Mesendoderm (in vitro differentiated cells): ENCODE measurements around the gene GPR37L1.

ENCODE experiments used
- DNase-seq: peaks from one replicate; pipeline ENCODE4 v3.0.0; 2013
- H2AK5ac ChIP-seq: 2 replicates; pipeline ENCODE4 v1.6.1; 2013; ENCODE audit warnings: low read length, inconsistent platforms
- H2BK120ac ChIP-seq: 2 replicates; pipeline ENCODE4 v1.6.1; 2013; ENCODE audit warnings: low read depth, mild to moderate bottlenecking, low read length, moderate library complexity, mixed read lengths
- H2BK15ac ChIP-seq: replicated peaks from 2 replicates; pipeline ENCODE4 v1.6.1; 2013; ENCODE audit warnings: low read depth, mild to moderate bottlenecking, moderate library complexity
- H2BK5ac ChIP-seq: 2 replicates; pipeline ENCODE4 v1.6.1; 2013; ENCODE audit warnings: low read length, inconsistent platforms
- H3K18ac ChIP-seq: 2 replicates; pipeline ENCODE4 v1.6.1; 2013; ENCODE audit warnings: mild to moderate bottlenecking, low read length, mixed read lengths
- H3K23ac ChIP-seq: one replicate; pipeline ENCODE4 v1.6.1; 2013; ENCODE audit warnings: low read length
- H3K27ac ChIP-seq: 2 replicates; pipeline ENCODE4 v1.5.1; 2013; ENCODE audit warnings: low read depth, mild to moderate bottlenecking, inconsistent platforms, low read length, moderate library complexity
- H3K27me3 ChIP-seq: 2 replicates; pipeline ENCODE4 v1.6.1; 2013; ENCODE audit warnings: low read length, control low read depth, mild to moderate bottlenecking, inconsistent platforms; ENCODE audit not compliant: insufficient read depth, poor library complexity
- H3K36me3 ChIP-seq: 2 replicates; pipeline ENCODE4 v1.6.1; 2013; ENCODE audit warnings: low read length, inconsistent platforms; ENCODE audit not compliant: control insufficient read depth, insufficient read depth
- H3K4ac ChIP-seq: one replicate; pipeline ENCODE4 v1.6.1; 2013; ENCODE audit warnings: low read depth, mild to moderate bottlenecking, low read length, moderate library complexity
- H3K4me1 ChIP-seq: 2 replicates; pipeline ENCODE4 v1.6.1; 2013; ENCODE audit warnings: low read depth, low read length, inconsistent platforms; ENCODE audit not compliant: control insufficient read depth
- H3K4me2 ChIP-seq: 2 replicates; pipeline ENCODE4 v1.6.1; 2013; ENCODE audit warnings: low read length
- H3K4me3 ChIP-seq: 2 replicates; pipeline ENCODE4 v1.5.1; 2013; ENCODE audit warnings: mild to moderate bottlenecking, low read length
- H3K56ac ChIP-seq: one replicate; pipeline ENCODE4 v1.6.1; 2013; ENCODE audit warnings: low read length
- H3K79me1 ChIP-seq: 2 replicates; pipeline ENCODE4 v1.6.1; 2013; ENCODE audit warnings: low read length, inconsistent platforms
- H3K79me2 ChIP-seq: 2 replicates; pipeline ENCODE4 v1.6.1; 2013; ENCODE audit warnings: mild to moderate bottlenecking, low read length; ENCODE audit not compliant: control insufficient read depth, insufficient read depth
- H3K9ac ChIP-seq: 2 replicates; pipeline ENCODE4 v1.6.1; 2013; ENCODE audit warnings: low read length, inconsistent platforms
- H4K5ac ChIP-seq: one replicate; pipeline ENCODE4 v1.6.1; 2013; ENCODE audit warnings: low read length
- H4K8ac ChIP-seq: one replicate; pipeline ENCODE4 v1.6.1; 2013; ENCODE audit warnings: low read depth, mild to moderate bottlenecking, control low read depth, low read length, moderate library complexity
- WGBS: extraction: QIAGEN DNeasy Blood & Tissue Kit; methylation state at CpG from one replicate; pipeline ENCODE4 v1.1.7; 2013; ENCODE audit warnings: low lambda C conversion rate, missing lambda C conversion rate; ENCODE audit not compliant: insufficient coverage; ENCODE audit errors: extremely low coverage; 5-methylcytosine and 5-hydroxymethylcytosine counted together

Gene GPR37L1

DNA sequence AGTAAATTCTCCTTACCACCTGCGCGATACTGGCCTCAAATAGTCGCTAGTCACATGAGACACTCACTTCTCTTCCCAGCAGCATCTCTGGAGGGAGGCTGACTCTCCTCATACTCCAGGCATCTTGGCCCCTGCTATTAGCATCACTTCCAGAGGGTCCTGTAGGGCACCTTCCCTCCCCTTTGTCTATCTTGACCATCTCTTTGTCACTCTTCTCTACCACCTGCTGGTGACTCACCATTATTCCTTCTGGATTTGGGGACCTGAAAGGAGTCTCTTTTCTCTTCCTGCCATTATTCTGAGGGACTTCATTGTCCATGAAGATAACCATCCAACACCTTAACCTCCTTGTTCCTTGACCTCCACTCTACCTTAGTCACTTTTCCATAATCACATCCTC, 31.7 kb upstream of the GPR37L1 start:
- Histone ChIP-seq H3K4me1 (peaks cover 2% of the 10 kb centered on the region), H4K5ac (no peak overlapping the region), H3K9ac (no peak overlapping the region), H3K23ac (no peak overlapping the region), H3K4me2 (no peak overlapping the region), H3K27me3 (no peaks in the 10 kb centered on the region), H3K36me3 (no peaks in the 10 kb centered on the region), H3K27ac (no peak overlapping the region), H3K4me3 (no peak overlapping the region), H2BK15ac (no peak overlapping the region), H3K4ac (no peak overlapping the region), H4K8ac (no peak overlapping the region), H3K79me1 (no peaks in the 10 kb centered on the region), H3K79me2 (no peaks in the 10 kb centered on the region), H2BK120ac (no peak overlapping the region), H3K56ac (no peak overlapping the region), H2BK5ac (no peak overlapping the region), H3K18ac (no peak overlapping the region), H2AK5ac (no peak overlapping the region)
- WGBS = no CpG with 5 or more reads among the region's 3 CpGs
- peak; percentile 67 for DNase-seq

DNA sequence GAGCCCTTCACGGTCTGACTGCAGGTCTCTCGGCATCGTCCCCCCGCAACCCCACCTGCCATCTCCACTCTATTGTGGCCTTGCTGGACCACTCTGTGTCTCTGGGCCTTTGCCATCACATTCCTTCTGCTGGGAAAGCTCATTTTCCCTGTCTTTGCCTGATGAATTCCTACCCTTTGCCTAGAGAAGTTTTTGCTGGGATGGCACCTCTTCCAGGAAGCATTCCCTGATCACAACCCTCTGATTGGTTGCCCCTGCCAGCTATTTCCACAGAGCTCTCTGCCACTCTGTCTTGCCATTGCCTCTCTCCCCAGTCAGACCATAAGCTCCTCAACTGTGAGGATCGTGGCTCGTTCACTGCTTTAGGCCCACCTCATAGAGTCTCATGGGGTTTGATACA, 28.9 kb upstream of the GPR37L1 start:
- Histone ChIP-seq H3K9ac (no peak overlapping the region), H2AK5ac (no peak overlapping the region), H3K79me1 (no peaks in the 10 kb centered on the region), H3K4me1 (no peaks in the 10 kb centered on the region), H3K56ac (no peak overlapping the region), H3K18ac (no peak overlapping the region), H2BK15ac (no peak overlapping the region), H2BK120ac (no peak overlapping the region), H3K4me3 (no peak overlapping the region), H3K27me3 (no peaks in the 10 kb centered on the region), H3K23ac (no peak overlapping the region), H3K79me2 (no peaks in the 10 kb centered on the region), H2BK5ac (no peak overlapping the region), H3K27ac (no peak overlapping the region), H4K5ac (no peak overlapping the region), H3K4me2 (no peak overlapping the region), H3K4ac (no peak overlapping the region), H3K36me3 (no peaks in the 10 kb centered on the region), H4K8ac (no peak overlapping the region)
- WGBS = no CpG with 5 or more reads among the region's 6 CpGs
- no peak for DNase-seq

DNA sequence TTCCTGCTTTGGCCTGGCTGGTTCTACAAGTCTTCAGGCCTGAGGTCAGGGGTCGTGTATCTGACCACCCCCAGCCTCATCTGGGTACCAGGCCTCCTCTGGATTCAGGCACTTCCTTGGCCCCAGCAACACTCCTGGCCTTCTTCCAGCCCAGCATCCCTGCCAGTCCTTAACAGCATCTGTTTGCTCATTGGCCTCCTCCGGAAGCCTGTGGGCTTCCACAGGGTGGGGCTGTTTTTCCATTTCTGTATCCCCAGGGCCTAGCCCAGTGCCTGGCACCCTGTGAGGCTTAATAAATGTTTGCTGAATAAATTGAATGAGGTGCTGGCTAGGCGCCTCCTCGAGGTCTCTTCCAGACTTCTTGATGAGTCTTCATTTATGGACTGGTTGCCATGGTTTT, 21.5 kb upstream of the GPR37L1 start:
- no peak overlapping the region for H4K8ac ChIP-seq
- no peak overlapping the region for H3K9ac ChIP-seq
- H3K27me3 ChIP-seq = no peaks in the 10 kb centered on the region
- H3K4me1 ChIP-seq = peaks cover 2% of the 10 kb centered on the region
- no peak overlapping the region for H2BK15ac ChIP-seq
- H3K4me2 ChIP-seq = no peak overlapping the region
- peak overlapping the region; percentile 5 for H2BK120ac ChIP-seq
- H3K36me3 ChIP-seq = no peaks in the 10 kb centered on the region
- peak overlapping the region; percentile 84 for H2BK5ac ChIP-seq
- no peak overlapping the region for H3K23ac ChIP-seq
- H3K56ac ChIP-seq = no peak overlapping the region
- no peak overlapping the region for H3K4me3 ChIP-seq
- peak overlapping the region; percentile 59 for H3K27ac ChIP-seq
- H3K4ac ChIP-seq = peak overlapping the region; percentile 72
- no peak overlapping the region for H4K5ac ChIP-seq
- no CpG with 5 or more reads among the region's 4 CpGs for WGBS
- no peak overlapping the region for H2AK5ac ChIP-seq
- no peaks in the 10 kb centered on the region for H3K79me1 ChIP-seq
- H3K18ac ChIP-seq = peak overlapping the region; percentile 86
- DNase-seq = peak; percentile 53
- no peaks in the 10 kb centered on the region for H3K79me2 ChIP-seq

DNA sequence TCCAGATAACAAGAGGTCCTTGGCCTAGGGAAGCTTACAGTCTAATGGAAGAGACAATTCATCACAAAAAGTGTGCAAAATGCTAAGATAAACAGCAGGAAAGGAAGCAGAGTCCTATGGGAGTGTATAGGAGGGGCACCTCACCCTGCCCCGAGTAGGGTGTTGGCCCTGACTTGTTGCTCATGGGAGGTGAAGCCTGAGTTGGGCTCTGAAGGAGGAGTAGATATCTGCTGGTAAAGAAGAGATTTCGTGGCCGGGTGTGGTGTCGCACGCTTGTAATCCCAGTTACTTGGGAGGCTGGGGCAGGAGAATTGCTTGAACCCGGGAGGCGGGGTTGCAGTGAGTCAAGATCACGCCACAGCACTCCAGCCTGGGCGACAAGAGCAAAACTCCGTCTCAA, 18.6 kb upstream of the GPR37L1 start:
- Histone ChIP-seq H3K9ac (no peak overlapping the region), H3K27me3 (no peaks in the 10 kb centered on the region), H4K5ac (no peak overlapping the region), H3K4me2 (no peak overlapping the region), H2BK15ac (no peak overlapping the region), H3K56ac (no peak overlapping the region), H3K79me2 (no peaks in the 10 kb centered on the region), H4K8ac (no peak overlapping the region), H2BK120ac (no peak overlapping the region), H2BK5ac (no peak overlapping the region), H3K23ac (no peak overlapping the region), H2AK5ac (no peak overlapping the region), H3K4me1 (peaks cover 2% of the 10 kb centered on the region), H3K36me3 (no peaks in the 10 kb centered on the region), H3K79me1 (no peaks in the 10 kb centered on the region), H3K4me3 (no peak overlapping the region), H3K18ac (no peak overlapping the region), H3K4ac (no peak overlapping the region), H3K27ac (no peak overlapping the region)
- DNase-seq = no peak
- no CpG with 5 or more reads among the region's 10 CpGs for WGBS

DNA sequence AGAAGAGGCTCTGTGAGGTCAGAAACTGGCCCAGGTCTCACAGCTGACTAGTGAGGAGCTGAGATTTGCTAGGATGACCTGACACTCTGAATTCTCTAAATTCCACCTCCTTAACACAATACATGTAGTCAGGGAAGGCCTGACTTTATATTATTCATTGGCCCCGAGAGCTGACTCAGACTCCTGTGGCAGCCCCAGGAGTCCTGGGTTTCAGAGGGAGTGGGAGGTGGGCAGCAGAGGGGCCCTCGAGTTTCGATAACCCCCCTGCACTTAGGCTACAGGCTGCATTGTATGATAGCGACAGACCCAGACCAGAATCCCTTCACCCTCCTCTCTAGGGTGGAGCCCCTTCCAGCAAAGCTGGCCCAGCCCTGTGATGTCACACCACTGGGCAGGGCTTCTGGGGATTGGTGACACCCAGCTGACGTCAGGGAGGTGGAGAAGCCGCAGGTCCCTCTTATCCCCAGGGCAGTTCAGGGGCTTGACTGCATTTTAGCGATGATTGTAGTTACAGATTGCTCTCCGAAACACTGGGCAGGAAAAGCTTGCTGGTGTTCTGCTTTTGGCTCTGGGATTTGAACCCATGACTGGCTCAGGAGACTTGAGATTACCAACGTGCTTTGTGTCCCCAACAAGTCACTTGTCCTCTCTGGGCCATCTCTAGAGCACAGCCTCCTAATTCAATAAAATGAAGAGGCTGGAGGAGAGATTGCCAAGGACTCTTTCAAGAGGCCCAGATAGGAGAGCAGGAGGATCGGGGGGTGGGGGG, 17.0 kb upstream of the GPR37L1 start:
- H3K27ac ChIP-seq = peak overlapping the region; percentile 18
- H3K79me2 ChIP-seq = no peaks in the 10 kb centered on the region
- DNase-seq = peak; percentile 97
- H3K36me3 ChIP-seq = no peaks in the 10 kb centered on the region
- H3K4me2 ChIP-seq = no peak overlapping the region
- no peak overlapping the region for H2BK120ac ChIP-seq
- H3K79me1 ChIP-seq = no peaks in the 10 kb centered on the region
- H3K4me3 ChIP-seq = no peak overlapping the region
- no peaks in the 10 kb centered on the region for H3K27me3 ChIP-seq
- H3K23ac ChIP-seq = no peak overlapping the region
- no peak overlapping the region for H2AK5ac ChIP-seq
- WGBS = no CpG with 5 or more reads among the region's 10 CpGs
- no peak overlapping the region for H4K5ac ChIP-seq
- no peak overlapping the region for H3K4ac ChIP-seq
- H4K8ac ChIP-seq = no peak overlapping the region
- no peak overlapping the region for H3K18ac ChIP-seq
- peak overlapping the region; percentile 38 for H3K9ac ChIP-seq
- no peak overlapping the region for H2BK15ac ChIP-seq
- peak overlapping the region; percentile 42 for H2BK5ac ChIP-seq
- peak overlapping the region; percentile 71 for H3K56ac ChIP-seq
- peaks cover 2% of the 10 kb centered on the region for H3K4me1 ChIP-seq
